GM12878 (cell line): Measurements from ENCODE around the gene ETS1. TPM values are rescaled to one million over a fixed set of nuclear protein-coding genes. Genes with fewer than 3 reads are reported as not detected.

Experiments
- ATAC-seq: fragments of 200-7000 bp; cut with Tn5 transposase; 3 replicates; pipeline ENCODE4 v1.9.1; 2020; ENCODE audit warnings: mild to moderate bottlenecking, moderate library complexity
- BruUV-seq: library from RNA; stranded (reverse); fragments of 400-500 nt; replicated peaks from 2 replicates; lab custom pipeline; 2021; lab: Mats Ljungman, UMichigan
- CTCF ChIA-PET: fragments of 300-600 bp; sonication (Branson Sonifier 250); formaldehyde crosslinking; extraction: SDS; loops from one replicate; lab custom pipeline; 2021; ENCODE audit warnings: inconsistent platforms; lab: Yijun Ruan, JAX
- POLR2A ChIA-PET: fragments of 350-600 bp; formaldehyde crosslinking; extraction: SDS; loops from one replicate; lab custom pipeline; 2021; ENCODE audit warnings: inconsistent platforms; lab: Charles Lee
- RAD21 ChIA-PET: fragments of 300-600 bp; sonication (Branson Sonifier 250); formaldehyde crosslinking; loops from one replicate; lab custom pipeline; 2023; ENCODE audit warnings: antibody characterized with exemption; ENCODE audit not compliant: unreplicated experiment; lab: Charles Lee
- SMC1A ChIA-PET: fragments of 300-600 bp; sonication (Branson Sonifier 250); formaldehyde crosslinking; loops from one replicate; lab custom pipeline; 2023; ENCODE audit not compliant: unreplicated experiment, uncharacterized antibody; lab: Charles Lee
- DNase-seq: peaks from one replicate; pipeline ENCODE4 v3.0.0-alpha.2; 2011; ENCODE audit warnings: low read depth, low spot score
- FAIRE-seq: peaks from 3 replicates; lab custom pipeline; 2011; peaks lifted over from hg19 to GRCh38; lab: Jason Lieb, UNC
- H2AFZ ChIP-seq: 2 replicates; pipeline ENCODE4 v1.6.0; 2011; ENCODE audit warnings: low read depth, low read length, control low read depth; ENCODE audit not compliant: control insufficient read depth
- H3K27ac ChIP-seq: 2 replicates; pipeline ENCODE4 v1.5.1; 2011; ENCODE audit warnings: control low read depth; ENCODE audit not compliant: control insufficient read depth, insufficient read depth
- H3K27me3 ChIP-seq, 2 experiments: replicated peaks in 1 of 2; 2 replicates each; pipeline versions ENCODE4 v1.6.0 to v1.6.1; 2011; ENCODE audit warnings: low read length in 1 of 2; ENCODE audit not compliant: control insufficient read depth in 2 of 2, insufficient read depth in 2 of 2
- H3K36me3 ChIP-seq, 2 experiments: 2 replicates each; pipeline ENCODE4 v1.5.1; 2011; ENCODE audit warnings: low read length in 1 of 2; ENCODE audit not compliant: control insufficient read depth in 2 of 2, insufficient read depth in 2 of 2
- H3K4me1 ChIP-seq: 2 replicates; pipeline ENCODE4 v1.6.1; 2011; ENCODE audit warnings: mild to moderate bottlenecking, low read length, moderate library complexity, mixed read lengths; ENCODE audit not compliant: control insufficient read depth, insufficient read depth
- H3K4me2 ChIP-seq: 2 replicates; pipeline ENCODE4 v1.6.0; 2011; ENCODE audit warnings: control low read depth; ENCODE audit not compliant: control insufficient read depth, insufficient read depth
- H3K4me3 ChIP-seq: fragments of 200-600 bp; sonication (generic); 2 replicates; pipeline ENCODE4 v1.5.1; 2016
- H3K79me2 ChIP-seq: 2 replicates; pipeline ENCODE4 v1.6.0; 2011; ENCODE audit warnings: low read length; ENCODE audit not compliant: control insufficient read depth, insufficient read depth
- H3K9ac ChIP-seq: 2 replicates; pipeline ENCODE4 v1.8.0; 2011; ENCODE audit warnings: low read length, control low read depth, mixed read lengths; ENCODE audit not compliant: control insufficient read depth, insufficient read depth
- H3K9me3 ChIP-seq: replicated peaks from 3 replicates; pipeline ENCODE4 v1.5.1; 2011; ENCODE audit warnings: mild to moderate bottlenecking, low read length; ENCODE audit not compliant: control insufficient read depth, insufficient read depth
- H4K20me1 ChIP-seq: 2 replicates; pipeline ENCODE4 v1.6.0; 2011; ENCODE audit not compliant: control insufficient read depth, insufficient read depth
- BCL11A ChIP-seq: IDR thresholded peaks from 2 replicates; pipeline ENCODE4 v1.6.1; 2011; ENCODE audit warnings: low read depth, low read length
- CHD1 ChIP-seq: IDR thresholded peaks from 2 replicates; pipeline ENCODE4 v1.6.1; 2012; ENCODE audit warnings: low read depth, low read length, improper control_type of control experiment
- CREM ChIP-seq: IDR thresholded peaks from 2 replicates; pipeline ENCODE4 v1.6.1; 2014; ENCODE audit warnings: antibody characterized with exemption, low read depth
- DPF2 ChIP-seq: fragments of 450-650 bp; IDR thresholded peaks from 2 replicates; pipeline ENCODE4 v1.6.1; 2017; ENCODE audit warnings: mild to moderate bottlenecking
- IRF3 ChIP-seq: fragments of 450-650 bp; IDR thresholded peaks from 2 replicates; pipeline ENCODE4 v1.6.1; 2014; ENCODE audit warnings: mild to moderate bottlenecking
- KDM1A ChIP-seq: fragments of 200-600 bp; sonication (generic); IDR thresholded peaks from 2 replicates; pipeline ENCODE4 v1.6.1; 2016; ENCODE audit warnings: borderline replicate concordance
- MYC ChIP-seq: IDR thresholded peaks from 2 replicates; pipeline ENCODE4 v1.6.1; 2011; ENCODE audit warnings: mild to moderate bottlenecking, low read length, moderate library complexity, inconsistent platforms; ENCODE audit not compliant: insufficient read depth, insufficient replicate concordance, insufficient read length, severe bottlenecking
- NBN ChIP-seq: fragments of 450-650 bp; IDR thresholded peaks from 2 replicates; pipeline ENCODE4 v1.6.1; 2016
- NFIC ChIP-seq: IDR thresholded peaks from 2 replicates; pipeline ENCODE4 v1.6.1; 2012; ENCODE audit warnings: low read depth, mild to moderate bottlenecking, inconsistent platforms, low read length, moderate library complexity
- POLR2AphosphoS2 ChIP-seq: IDR thresholded peaks from 2 replicates; pipeline ENCODE4 v1.6.1; 2011; ENCODE audit warnings: low read depth, mild to moderate bottlenecking, low read length, improper control_type of control experiment, moderate library complexity
- RAD51 ChIP-seq: fragments of 450-650 bp; IDR thresholded peaks from 2 replicates; pipeline ENCODE4 v1.6.1; 2016; ENCODE audit warnings: moderate library complexity, mild to moderate bottlenecking, inconsistent platforms
- RFX5 ChIP-seq: IDR thresholded peaks from 2 replicates; pipeline ENCODE4 v1.6.1; 2011; ENCODE audit warnings: low read depth, low read length, improper control_type of control experiment
- SIN3A ChIP-seq: IDR thresholded peaks from 2 replicates; pipeline ENCODE4 v1.6.1; 2012; ENCODE audit warnings: low read depth, low read length, improper control_type of control experiment
- SREBF2 ChIP-seq: IDR thresholded peaks from 2 replicates; pipeline ENCODE4 v1.6.1; 2012; ENCODE audit warnings: mild to moderate bottlenecking, low read length
- whole genome bisulfite sequencing: methylation state at CpG from one replicate; pipeline ENCODE4 v1.1.6; 2016; ENCODE audit warnings: low lambda C conversion rate; ENCODE audit not compliant: insufficient replicate concordance, insufficient coverage; ENCODE audit errors: missing lambda C conversion rate; 5-methylcytosine and 5-hydroxymethylcytosine counted together
- in situ Hi-C: fragments of 300-500 bp; cut with MboI; formaldehyde crosslinking; loops from 9 replicates; pipeline ENCODE4 v1.14.3; 2018; ENCODE audit warnings: mixed read lengths
- intact Hi-C: fragments of 100-400 bp; cut with micrococcal nuclease; formaldehyde crosslinking; loops from one replicate; pipeline ENCODE4 v1.14.2; 2022; ENCODE audit not compliant: unreplicated experiment
- polyA plus RNA-seq, 11 experiments: library from polyadenylated mRNA; depleted of rRNA in 4 of 11; unstranded in 6 of 11; stranded (reverse) in 5 of 11; fragments of >200 nt; fragmentation: Nextera tagmentation in 4 of 11; fragmentation: Illumina TruSeq in 1 of 11; extraction: Ambion mirVana in 4 of 11; extraction: Trizol in 1 of 11; gene quantifications; 1 replicate in 1 of 11; 2 replicates in 10 of 11; pipeline versions ENCODE4 v1.2.1 to v1.2.3, GENCODE V29; 2011 to 2016; ENCODE audit warnings: inconsistent platforms in 2 of 11, missing spikeins in 2 of 11, low read depth in 1 of 11
- total RNA-seq, 4 experiments: library from RNA; depleted of rRNA in 3 of 4; stranded (reverse); fragments of >200 nt in 3 of 4; fragmentation: Illumina TruSeq in 1 of 4; extraction: Trizol in 1 of 4; gene quantifications; 2 replicates each; pipeline versions ENCODE4 v1.2.1 to v1.2.3, GENCODE V29; 2013 to 2021

The ETS1 gene
- total and polyA plus RNA-seq, 10 of the 15 experiments (the other 5 are each of a cell fraction or from before 2014, with no cell fraction given): 12.5 to 112 (median 55.5) TPM

GRCh38 chr11:128490092-128490491 lies 97.3 kb downstream of the ETS1 start:
- intact Hi-C loops: no loop called here

More at GRCh38 chr11:128490092-128490491, 97.3 kb downstream of the ETS1 start:
- Histone ChIP-seq H3K27ac (no peak overlapping the region), H3K9me3 (no peaks in the 10 kb centered on the region), H2AFZ (no peak overlapping the region), H3K4me3 (no peak overlapping the region), H3K79me2 (peaks cover 46% of the 10 kb centered on the region), H3K9ac (no peak overlapping the region), H3K4me2 (no peak overlapping the region), H3K27me3 (no peaks in the 10 kb centered on the region), H3K36me3 (peaks cover 19 to 41% of the 10 kb centered on the region in 2 experiments), H3K4me1 (peaks cover 35% of the 10 kb centered on the region), H4K20me1 (no peaks in the 10 kb centered on the region)
- BruUV-seq: no TSS peak
- CTCF ChIA-PET: interaction anchor here (1.5 to 1.7 kb wide), 2 partner anchors 11 to 28 kb away, joined by 4 to 5 read pairs; no protein-coding TSS in a partner anchor
- SMC1A ChIA-PET: interaction anchor here (1.4 kb wide), 1 partner anchor 139 kb away, joined by 7 read pairs; no protein-coding TSS in a partner anchor
- 62% methylated on average over 3 of the region's 3 CpGs for WGBS
- TF ChIP-seq CHD1: no peak
- no peak for TF ChIP-seq NFIC
- no peak for TF ChIP-seq KDM1A
- TF ChIP-seq BCL11A: no peak
- TF ChIP-seq NBN: no peak
- no peak for TF ChIP-seq DPF2
- no peak for TF ChIP-seq CREM
- TF ChIP-seq MYC: no peak
- no peak for TF ChIP-seq SREBF2
- no peak for TF ChIP-seq SIN3A
- no peak for TF ChIP-seq RFX5
- TF ChIP-seq POLR2AphosphoS2: no peak
- no peak for TF ChIP-seq RAD51
- no peak for TF ChIP-seq IRF3
- RAD21 ChIA-PET: no interaction called here
- DNase-seq (no peak), ATAC-seq (no peak), FAIRE-seq (no peak)
- in situ Hi-C loops: no loop called here
- POLR2A ChIA-PET: interaction anchor here (0.6 to 1.4 kb wide), 3 partner anchors 12 to 135 kb away, joined by 3 read pairs; no protein-coding TSS in a partner anchor
